ENCODE data around the gene NDRG3. TPM values are rescaled to one million over a fixed set of nuclear protein-coding genes. Genes with fewer than 3 reads are reported as not detected.
"Not testable (repeated sequence)": the region's sequence is repeated elsewhere in the genome, so short reads cannot be mapped to it uniquely, and the experiment has no call there.

Gene NDRG3
- total RNA-seq, 3 donors from 2014 or later = 18.7 to 24.7 (median 22.9) TPM

DNA sequence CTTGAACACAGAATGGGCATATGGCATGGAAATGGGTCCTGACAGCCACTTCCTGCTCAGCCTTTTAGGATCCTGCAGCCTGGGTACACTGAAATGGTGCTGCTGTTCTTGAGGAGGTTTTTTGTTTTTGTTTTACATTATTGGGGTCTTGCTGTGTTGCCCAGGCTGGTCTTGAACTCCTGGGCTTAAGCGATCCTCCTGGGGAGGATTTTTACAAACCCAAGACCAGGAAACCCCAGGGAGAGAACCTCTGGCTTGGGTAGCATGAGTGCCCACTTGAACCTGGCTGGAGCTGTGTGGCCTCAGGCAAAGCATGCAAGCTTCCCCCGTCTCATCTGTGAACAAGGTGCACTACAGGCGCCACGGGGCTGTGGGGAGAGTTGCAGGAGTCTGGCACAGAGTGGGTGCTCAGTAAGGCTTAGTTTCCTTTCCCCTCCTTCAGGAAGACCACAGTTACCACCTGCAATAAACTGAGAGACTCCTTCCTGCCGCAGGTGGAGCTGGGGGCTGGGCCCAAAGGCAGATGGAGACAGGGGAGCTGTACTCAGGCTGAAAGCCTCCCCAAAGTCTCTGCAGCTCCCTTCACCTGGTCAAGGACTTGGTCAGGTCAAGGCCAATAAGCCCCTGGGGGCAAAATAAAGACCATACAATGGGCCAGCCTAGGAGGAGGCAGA, 101.7 kb downstream of the NDRG3 start:
- DNase-seq (ENCODE audit: low spot score in 2 of 2) = no peak
- intact Hi-C loops (cut with DNase I; ENCODE audit: low total_unique reads) = no loop called here
- no peak for TF ChIP-seq POLR2A (IDR thresholded peaks at IDR 0.05)
- TF ChIP-seq, protein P1, sequence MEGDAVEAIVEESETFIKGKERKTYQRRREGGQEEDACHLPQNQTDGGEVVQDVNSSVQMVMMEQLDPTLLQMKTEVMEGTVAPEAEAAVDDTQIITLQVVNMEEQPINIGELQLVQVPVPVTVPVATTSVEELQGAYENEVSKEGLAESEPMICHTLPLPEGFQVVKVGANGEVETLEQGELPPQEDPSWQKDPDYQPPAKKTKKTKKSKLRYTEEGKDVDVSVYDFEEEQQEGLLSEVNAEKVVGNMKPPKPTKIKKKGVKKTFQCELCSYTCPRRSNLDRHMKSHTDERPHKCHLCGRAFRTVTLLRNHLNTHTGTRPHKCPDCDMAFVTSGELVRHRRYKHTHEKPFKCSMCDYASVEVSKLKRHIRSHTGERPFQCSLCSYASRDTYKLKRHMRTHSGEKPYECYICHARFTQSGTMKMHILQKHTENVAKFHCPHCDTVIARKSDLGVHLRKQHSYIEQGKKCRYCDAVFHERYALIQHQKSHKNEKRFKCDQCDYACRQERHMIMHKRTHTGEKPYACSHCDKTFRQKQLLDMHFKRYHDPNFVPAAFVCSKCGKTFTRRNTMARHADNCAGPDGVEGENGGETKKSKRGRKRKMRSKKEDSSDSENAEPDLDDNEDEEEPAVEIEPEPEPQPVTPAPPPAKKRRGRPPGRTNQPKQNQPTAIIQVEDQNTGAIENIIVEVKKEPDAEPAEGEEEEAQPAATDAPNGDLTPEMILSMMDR (IDR thresholded peaks at IDR 0.05) = no peak
- no peak for TF ChIP-seq POLR2AphosphoS5 (IDR thresholded peaks at IDR 0.05)

GRCh38 chr20:36642136-36642535, 103.8 kb downstream of the NDRG3 start:
- H3K4me1 ChIP-seq = no peaks in the 10 kb centered on the region
- TF ChIP-seq POLR2A (IDR thresholded peaks at IDR 0.05) (no peak), POLR2AphosphoS5 (IDR thresholded peaks at IDR 0.05) (no peak)
- TF ChIP-seq, protein P1 (IDR thresholded peaks at IDR 0.05) = no peak
- no peak for DNase-seq (ENCODE audit: low spot score in 2 of 2)
- H3K27ac ChIP-seq = no peak overlapping the region
- no peaks in the 10 kb centered on the region for H3K9me3 ChIP-seq
- no peak overlapping the region for H3K4me3 ChIP-seq
- H3K27me3 ChIP-seq = no peaks in the 10 kb centered on the region
- intact Hi-C loops (cut with DNase I; ENCODE audit: low total_unique reads) = no loop called here
- no peaks in the 10 kb centered on the region for H3K36me3 ChIP-seq

More for the DNA sequence above, 101.7 kb downstream of the NDRG3 start:
- no peaks in the 10 kb centered on the region for H3K4me1 ChIP-seq
- H3K4me3 ChIP-seq = no peak overlapping the region
- no peak overlapping the region for H3K27ac ChIP-seq
- no peaks in the 10 kb centered on the region for H3K27me3 ChIP-seq
- no peaks in the 10 kb centered on the region for H3K36me3 ChIP-seq
- no peaks in the 10 kb centered on the region for H3K9me3 ChIP-seq

DNA sequence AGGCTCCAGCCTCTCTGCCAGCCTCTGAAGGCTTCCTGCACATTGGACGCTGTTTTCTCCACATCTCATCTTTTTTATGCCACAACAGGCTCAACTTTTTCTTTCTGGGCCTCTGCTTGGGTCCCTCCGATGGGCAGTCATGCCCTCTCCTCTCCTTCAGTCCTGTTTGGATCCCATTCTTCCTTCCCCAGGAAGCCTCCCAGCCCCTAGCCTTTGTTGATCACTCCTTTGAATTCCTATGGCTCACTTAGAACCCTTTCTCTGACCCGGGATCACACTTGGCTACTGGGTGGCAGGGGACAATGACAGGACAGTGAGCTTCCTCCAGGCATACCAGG, 104.4 kb downstream of the NDRG3 start:
- Histone ChIP-seq H3K9me3 (no peaks in the 10 kb centered on the region), H3K27me3 (no peaks in the 10 kb centered on the region), H3K36me3 (no peaks in the 10 kb centered on the region), H3K4me3 (no peak overlapping the region), H3K4me1 (no peaks in the 10 kb centered on the region), H3K27ac (no peak overlapping the region)
- TF ChIP-seq POLR2A (IDR thresholded peaks at IDR 0.05) (no peak), POLR2AphosphoS5 (IDR thresholded peaks at IDR 0.05) (no peak)
- TF ChIP-seq, protein P1 (IDR thresholded peaks at IDR 0.05) = no peak
- intact Hi-C loops (cut with DNase I; ENCODE audit: low total_unique reads) = no loop called here
- no peak for DNase-seq (ENCODE audit: low spot score in 2 of 2)

DNA sequence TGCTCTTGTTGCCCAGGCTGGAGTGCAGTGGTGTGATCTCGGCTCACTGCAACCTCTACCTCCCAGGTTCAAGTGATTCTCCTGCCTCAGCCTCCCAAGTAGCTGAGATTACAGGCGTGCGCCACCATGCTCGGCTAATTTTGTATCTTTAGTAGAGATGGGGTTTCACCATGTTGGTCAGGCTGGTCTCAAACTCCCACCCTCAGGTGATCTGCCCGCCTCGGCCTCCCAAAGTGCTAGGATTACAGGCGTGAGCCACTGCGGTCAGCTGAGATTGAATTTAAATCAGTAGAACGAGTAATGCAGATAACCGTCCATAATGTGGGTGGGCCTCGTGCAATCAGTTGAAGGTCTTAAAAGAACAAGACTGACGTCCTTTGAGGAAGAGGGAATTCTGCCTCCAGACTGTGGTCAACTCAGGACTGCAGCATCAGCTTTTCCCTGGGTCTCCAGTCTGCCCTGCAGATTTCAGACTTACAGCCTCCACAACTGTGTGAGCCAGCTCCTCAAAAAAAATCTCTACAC, 107.0 kb downstream of the NDRG3 start:
- H3K9me3 ChIP-seq; H3K4me1 ChIP-seq; H3K27me3 ChIP-seq; DNase-seq (ENCODE audit: low spot score in 2 of 2); H3K36me3 ChIP-seq; H3K4me3 ChIP-seq; intact Hi-C loops (cut with DNase I; ENCODE audit: low total_unique reads); H3K27ac ChIP-seq: not testable (repeated sequence)

DNA sequence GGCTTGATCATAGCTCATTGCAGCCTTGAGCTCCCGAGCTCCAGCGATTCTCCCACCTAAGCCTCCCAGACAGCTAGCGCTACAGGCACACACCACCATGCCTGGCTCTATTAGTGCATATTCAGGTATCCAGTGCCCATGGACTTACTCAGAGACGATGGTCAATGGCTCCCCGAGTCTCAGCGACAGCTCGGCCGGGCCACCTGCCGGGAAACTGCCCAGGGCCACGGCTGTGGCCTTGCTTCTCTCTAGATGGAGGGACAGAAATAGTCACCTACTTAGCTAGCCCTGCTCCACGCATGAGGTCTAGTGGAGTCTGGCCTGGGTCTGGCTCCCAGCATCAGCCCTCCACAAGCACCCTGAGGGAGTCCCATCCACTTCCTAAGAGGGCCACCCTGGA, 111.5 kb downstream of the NDRG3 start:
- Histone ChIP-seq H3K27me3 (no peaks in the 10 kb centered on the region), H3K36me3 (no peaks in the 10 kb centered on the region), H3K9me3 (no peaks in the 10 kb centered on the region), H3K27ac (no peak overlapping the region), H3K4me1 (no peaks in the 10 kb centered on the region), H3K4me3 (no peak overlapping the region)
- TF ChIP-seq POLR2AphosphoS5 (IDR thresholded peaks at IDR 0.05) = no peak
- TF ChIP-seq, protein P1 (IDR thresholded peaks at IDR 0.05) = no peak
- no peak for TF ChIP-seq POLR2A (IDR thresholded peaks at IDR 0.05)
- no peak for DNase-seq (ENCODE audit: low spot score in 2 of 2)
- intact Hi-C loops (cut with DNase I; ENCODE audit: low total_unique reads) = no loop called here
